ENCODE measurements around the gene PEAK1. TPM values are rescaled to one million over a fixed set of nuclear protein-coding genes. Genes with fewer than 3 reads are reported as not detected.

Gene PEAK1
- total and polyA plus RNA-seq, 10 of the 15 experiments (the other 5 are each of a cell fraction or from before 2014, with no cell fraction given): 0.62 to 24.2 (median 11.2) TPM

DNA sequence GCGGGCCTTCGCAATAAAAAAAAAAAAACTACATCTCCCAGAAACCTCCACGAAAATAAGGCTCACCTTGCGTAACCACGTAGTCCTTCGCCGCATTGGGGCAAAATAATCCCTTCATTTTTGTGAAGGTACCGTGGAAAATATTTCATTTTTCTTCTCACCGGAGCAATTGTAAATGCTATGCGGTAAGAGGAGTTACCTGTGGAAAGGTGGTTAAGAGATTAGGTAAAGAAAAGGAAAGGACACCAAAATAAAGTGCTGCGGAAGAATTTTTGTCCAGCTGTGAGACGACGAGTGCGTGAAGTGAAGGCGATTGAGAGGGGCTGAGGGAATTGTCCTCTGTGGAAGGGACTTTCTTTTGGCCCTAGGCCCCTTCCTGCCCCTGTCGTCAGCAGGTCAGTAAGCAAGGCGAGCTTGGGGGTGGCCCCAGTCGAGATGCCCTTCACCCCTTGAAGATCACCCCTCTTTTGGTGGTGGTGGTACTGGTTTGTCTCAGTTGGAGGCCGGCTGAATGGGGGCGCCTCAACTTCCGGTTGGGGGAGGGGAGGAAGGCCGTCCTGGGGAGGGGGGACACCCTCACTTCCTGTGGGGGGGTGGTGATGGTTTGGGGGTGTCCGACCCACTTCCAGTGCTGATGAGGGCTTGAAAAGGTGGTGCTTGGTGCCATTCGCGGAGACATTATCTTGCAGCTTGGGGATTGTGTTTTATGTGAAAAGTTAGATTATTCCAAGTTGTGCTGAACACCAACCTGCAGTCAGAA lies 886 bp upstream of the PEAK1 start, which contains the start of gene HMG20A:
HMG20A (plus strand) TSS at position 279 of the 760 bp plus-strand sequence. CDS start 37,520 bp downstream, outside the sequence.
- Histone ChIP-seq H4K20me1 (ENCODE audit: control insufficient read depth, insufficient read depth) (no peaks in the 10 kb centered on the region), H3K27me3 (replicated peaks in 1 of 2; ENCODE audit: control insufficient read depth in 2 of 2, insufficient read depth in 2 of 2, low read length in 1 of 2) (no peaks in the 10 kb centered on the region), H3K9me3 (replicated peaks; ENCODE audit: control insufficient read depth, insufficient read depth, low read length) (no peaks in the 10 kb centered on the region), H3K36me3 (ENCODE audit: control insufficient read depth in 2 of 2, insufficient read depth in 2 of 2, low read length in 1 of 2) (no peaks in the 10 kb centered on the region), H3K4me3 (peak within 1 kb of the TSS; percentile 84), H2AFZ (ENCODE audit: control insufficient read depth, low read depth, low read length) (peak within 1 kb of the TSS; percentile 98), H3K79me2 (ENCODE audit: control insufficient read depth, insufficient read depth, low read length) (peaks cover 65% of the 10 kb centered on the region), H3K4me1 (ENCODE audit: control insufficient read depth, insufficient read depth, low read length) (no peaks in the 10 kb centered on the region; the same call in 1 of the 2 replicates), H3K9ac (ENCODE audit: control insufficient read depth, insufficient read depth, low read length) (peak within 1 kb of the TSS; percentile 95), H3K4me2 (ENCODE audit: control insufficient read depth, insufficient read depth) (peak within 1 kb of the TSS; percentile 84), H3K27ac (ENCODE audit: control insufficient read depth, insufficient read depth) (peak within 1 kb of the TSS; percentile 98)
- intact Hi-C loops (cut with micrococcal nuclease; ENCODE audit: unreplicated experiment) (loop anchor here (2.0 kb wide), 1 partner anchor 238 kb away; no protein-coding TSS in a partner anchor), in situ Hi-C loops (cut with MboI) (no loop called here)
- ChIA-PET POLR2A (interaction anchor here (0.5 to 3.3 kb wide), 10 partner anchors 9 to 233 kb away, joined by 3 to 11 read pairs (median 4); no protein-coding TSS in a partner anchor), CTCF (interaction anchor here (1.0 to 2.4 kb wide), 13 partner anchors 9 to 243 kb away, joined by 3 to 50 read pairs (median 7); no protein-coding TSS in a partner anchor), RAD21 (ENCODE audit: unreplicated experiment) (interaction anchor here (0.6 to 3.4 kb wide), 21 partner anchors 10 to 757 kb away, joined by 3 to 55 read pairs (median 4); no protein-coding TSS in a partner anchor), SMC1A (ENCODE audit: uncharacterized antibody, unreplicated experiment) (interaction anchor here (0.6 to 3.4 kb wide), 29 partner anchors 9 to 447 kb away, joined by 3 to 60 read pairs (median 4); no protein-coding TSS in a partner anchor)
- BruUV-seq (replicated peaks): no TSS peak
- peak; percentile 64 for FAIRE-seq
- peak; percentile 57 for ATAC-seq
- peak; percentile 80 for DNase-seq (ENCODE audit: low read depth, low spot score)
- under 1% methylated on average over 22 of the region's 25 CpGs for WGBS (ENCODE audit: insufficient coverage, insufficient replicate concordance, low lambda C conversion rate, missing lambda C conversion rate)
- TF ChIP-seq MTA3 (IDR thresholded peaks at IDR 0.05; ENCODE audit: borderline replicate concordance, low read length): 0 out of 2 replicates have a peak, but pooled peaks have one; percentile 32
- no peak for TF ChIP-seq RBBP5 (conservative IDR thresholded peaks at IDR 0.05)
- no peak for TF ChIP-seq BACH1 (IDR thresholded peaks at IDR 0.05; ENCODE audit: borderline replicate concordance)
- TF ChIP-seq ZNF274 (IDR thresholded peaks at IDR 0.05; ENCODE audit: insufficient read depth, insufficient read length): no peak
- TF ChIP-seq SPI1 (IDR thresholded peaks at IDR 0.05; ENCODE audit: borderline replicate concordance, insufficient read depth, low read depth, low read length): no peak
- no peak for TF ChIP-seq NFXL1 (IDR thresholded peaks at IDR 0.05; ENCODE audit: borderline replicate concordance)
- peak; percentile 94 for TF ChIP-seq RUNX3 (IDR thresholded peaks at IDR 0.05; ENCODE audit: low read length)
- peak; percentile 35; the same call in 2 of the 3 replicates for TF ChIP-seq POU2F2 (IDR thresholded peaks at IDR 0.05; ENCODE audit: borderline replicate concordance, low read depth, low read length)
- TF ChIP-seq CBFB (IDR thresholded peaks at IDR 0.05; ENCODE audit: low read depth): peak; percentile 72; the same call in 1 of the 2 replicates
- TF ChIP-seq CHD4 (IDR thresholded peaks at IDR 0.05): no peak
- TF ChIP-seq, protein P1, sequence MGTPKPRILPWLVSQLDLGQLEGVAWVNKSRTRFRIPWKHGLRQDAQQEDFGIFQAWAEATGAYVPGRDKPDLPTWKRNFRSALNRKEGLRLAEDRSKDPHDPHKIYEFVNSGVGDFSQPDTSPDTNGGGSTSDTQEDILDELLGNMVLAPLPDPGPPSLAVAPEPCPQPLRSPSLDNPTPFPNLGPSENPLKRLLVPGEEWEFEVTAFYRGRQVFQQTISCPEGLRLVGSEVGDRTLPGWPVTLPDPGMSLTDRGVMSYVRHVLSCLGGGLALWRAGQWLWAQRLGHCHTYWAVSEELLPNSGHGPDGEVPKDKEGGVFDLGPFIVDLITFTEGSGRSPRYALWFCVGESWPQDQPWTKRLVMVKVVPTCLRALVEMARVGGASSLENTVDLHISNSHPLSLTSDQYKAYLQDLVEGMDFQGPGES (IDR thresholded peaks at IDR 0.05): no peak
- TF ChIP-seq EGR1 (IDR thresholded peaks at IDR 0.05; ENCODE audit: borderline replicate concordance in 1 of 2, low read depth in 2 of 2, low read length in 2 of 2): peak in 1 of 2 experiments; percentile 51; a peak in 1 of 3 replicates
- TF ChIP-seq HDAC2 (IDR thresholded peaks at IDR 0.05): no peak
- no peak for TF ChIP-seq NFYA (IDR thresholded peaks at IDR 0.05; ENCODE audit: borderline replicate concordance, low read depth, low read length)
- TF ChIP-seq BRCA1 (IDR thresholded peaks at IDR 0.05; ENCODE audit: low read depth, low read length): no peak
- no peak for TF ChIP-seq MYC (IDR thresholded peaks at IDR 0.05; ENCODE audit: insufficient read depth, insufficient read length, insufficient replicate concordance, low read length, severe bottlenecking)
- TF ChIP-seq, protein P2, sequence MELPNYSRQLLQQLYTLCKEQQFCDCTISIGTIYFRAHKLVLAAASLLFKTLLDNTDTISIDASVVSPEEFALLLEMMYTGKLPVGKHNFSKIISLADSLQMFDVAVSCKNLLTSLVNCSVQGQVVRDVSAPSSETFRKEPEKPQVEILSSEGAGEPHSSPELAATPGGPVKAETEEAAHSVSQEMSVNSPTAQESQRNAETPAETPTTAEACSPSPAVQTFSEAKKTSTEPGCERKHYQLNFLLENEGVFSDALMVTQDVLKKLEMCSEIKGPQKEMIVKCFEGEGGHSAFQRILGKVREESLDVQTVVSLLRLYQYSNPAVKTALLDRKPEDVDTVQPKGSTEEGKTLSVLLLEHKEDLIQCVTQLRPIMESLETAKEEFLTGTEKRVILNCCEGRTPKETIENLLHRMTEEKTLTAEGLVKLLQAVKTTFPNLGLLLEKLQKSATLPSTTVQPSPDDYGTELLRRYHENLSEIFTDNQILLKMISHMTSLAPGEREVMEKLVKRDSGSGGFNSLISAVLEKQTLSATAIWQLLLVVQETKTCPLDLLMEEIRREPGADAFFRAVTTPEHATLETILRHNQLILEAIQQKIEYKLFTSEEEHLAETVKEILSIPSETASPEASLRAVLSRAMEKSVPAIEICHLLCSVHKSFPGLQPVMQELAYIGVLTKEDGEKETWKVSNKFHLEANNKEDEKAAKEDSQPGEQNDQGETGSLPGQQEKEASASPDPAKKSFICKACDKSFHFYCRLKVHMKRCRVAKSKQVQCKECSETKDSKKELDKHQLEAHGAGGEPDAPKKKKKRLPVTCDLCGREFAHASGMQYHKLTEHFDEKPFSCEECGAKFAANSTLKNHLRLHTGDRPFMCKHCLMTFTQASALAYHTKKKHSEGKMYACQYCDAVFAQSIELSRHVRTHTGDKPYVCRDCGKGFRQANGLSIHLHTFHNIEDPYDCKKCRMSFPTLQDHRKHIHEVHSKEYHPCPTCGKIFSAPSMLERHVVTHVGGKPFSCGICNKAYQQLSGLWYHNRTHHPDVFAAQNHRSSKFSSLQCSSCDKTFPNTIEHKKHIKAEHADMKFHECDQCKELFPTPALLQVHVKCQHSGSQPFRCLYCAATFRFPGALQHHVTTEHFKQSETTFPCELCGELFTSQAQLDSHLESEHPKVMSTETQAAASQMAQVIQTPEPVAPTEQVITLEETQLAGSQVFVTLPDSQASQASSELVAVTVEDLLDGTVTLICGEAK (IDR thresholded peaks at IDR 0.05; ENCODE audit: borderline replicate concordance): peak; percentile 88; the same call in 1 of the 2 replicates
- TF ChIP-seq RFX5 (IDR thresholded peaks at IDR 0.05; ENCODE audit: low read depth, low read length): no peak
- no peak for TF ChIP-seq ZSCAN29 (IDR thresholded peaks at IDR 0.05)
- TF ChIP-seq EED (IDR thresholded peaks at IDR 0.05; ENCODE audit: low read depth): peak; percentile 58; the same call in 1 of the 2 replicates

All from GM12878 (cell line).